HG03460 (cell line): ENCODE measurements around the gene NALF2.

ENCODE experiments used
- ATAC-seq: cut with Tn5 transposase; IDR thresholded peaks from one replicate; pipeline ENCODE4 v1.9.1; 2021; ENCODE audit not compliant: unreplicated experiment

Gene NALF2

GRCh38 chrX:69503782-69504625, at the start of gene NALF2:
Gene NALF2 (plus strand): TSS chrX:69504326. CDS start chrX:69505283, 957 bp downstream.
- ATAC-seq, result no peak

- ATAC-seq, result no peak
These were observed 46.4 kb upstream of the NALF2 start for GRCh38 chrX:69457756-69458155.

- ATAC-seq, result no peak
These were observed 37.6 kb upstream of the NALF2 start for GRCh38 chrX:69466546-69466945.

GRCh38 chrX:69469975-69470374, 34.2 kb upstream of the NALF2 start:
- ATAC-seq, result no peak

- ATAC-seq, result no peak
These were observed 14.5 kb upstream of the NALF2 start for GRCh38 chrX:69489625-69490024.

- ATAC-seq, result no peak
These were observed 10.9 kb upstream of the NALF2 start for GRCh38 chrX:69493193-69493592.

- ATAC-seq, result no peak
These were observed 10.4 kb upstream of the NALF2 start for GRCh38 chrX:69493766-69494165.

GRCh38 chrX:69496183-69496582, 7.9 kb upstream of the NALF2 start:
- no peak for ATAC-seq

- ATAC-seq, result no peak
These were observed 2.7 kb upstream of the NALF2 start for GRCh38 chrX:69501429-69501828.

GRCh38 chrX:69503228-69503781, 821 bp upstream of the NALF2 start:
- no peak for ATAC-seq

- no peak for ATAC-seq
These were observed 793 bp downstream of the NALF2 start for GRCh38 chrX:69504626-69505612.

GRCh38 chrX:69505772-69506616, 1.9 kb downstream of the NALF2 start:
- no peak for ATAC-seq

- no peak for ATAC-seq
These were observed 2.7 kb downstream of the NALF2 start for GRCh38 chrX:69506617-69507499.

- ATAC-seq, result no peak
These were observed 3.3 kb downstream of the NALF2 start for GRCh38 chrX:69507500-69507789.

- ATAC-seq, result no peak
These were observed 4.5 kb downstream of the NALF2 start for GRCh38 chrX:69508610-69509009.

GRCh38 chrX:69510137-69510715, 6.1 kb downstream of the NALF2 start:
- ATAC-seq, result no peak

- no peak for ATAC-seq
These were observed 6.9 kb downstream of the NALF2 start for GRCh38 chrX:69510914-69511513.

GRCh38 chrX:69522052-69522451, 17.9 kb downstream of the NALF2 start:
- no peak for ATAC-seq

- no peak for ATAC-seq
These were observed 19.2 kb downstream of the NALF2 start for GRCh38 chrX:69523314-69523713.
